Mammary epithelial cell (primary cell): ENCODE data around the gene CELF2.

Experiments used
- CTCF ChIP-seq, 2 donors: IDR thresholded peaks in 1 of 2; conservative IDR thresholded peaks in 1 of 2; 2 replicates each; pipeline ENCODE4 v1.5.1; 2011 to 2012; ENCODE audit warnings: inconsistent platforms in 2 of 2, low read length in 2 of 2, mild to moderate bottlenecking in 2 of 2, control low read depth in 1 of 2, low read depth in 1 of 2; ENCODE audit not compliant: insufficient read depth in 1 of 2; ENCODE audit errors: extremely low read depth in 1 of 2
- EZH2 ChIP-seq: IDR thresholded peaks from 2 replicates; pipeline ENCODE4 v1.6.1; 2012; ENCODE audit warnings: low read length, inconsistent platforms, borderline replicate concordance

GRCh38 chr10:11164803-11165590, 147.3 kb downstream of the CELF2 start:
- no peak for TF ChIP-seq CTCF (conservative IDR thresholded peaks at IDR 0.05 in 1 of 2, IDR thresholded peaks at IDR 0.05 in 1 of 2; ENCODE audit: extremely low read depth in 1 of 2, insufficient read depth in 1 of 2, low read depth in 1 of 2, low read length in 2 of 2)
- TF ChIP-seq EZH2 = no peak
